ENCODE results near the gene BANF2. TPM values are rescaled to one million over a fixed set of nuclear protein-coding genes. Genes with fewer than 3 reads are reported as not detected.

Gene BANF2
- polyA plus RNA-seq, 1 donor from 2014 or later: not detected

DNA sequence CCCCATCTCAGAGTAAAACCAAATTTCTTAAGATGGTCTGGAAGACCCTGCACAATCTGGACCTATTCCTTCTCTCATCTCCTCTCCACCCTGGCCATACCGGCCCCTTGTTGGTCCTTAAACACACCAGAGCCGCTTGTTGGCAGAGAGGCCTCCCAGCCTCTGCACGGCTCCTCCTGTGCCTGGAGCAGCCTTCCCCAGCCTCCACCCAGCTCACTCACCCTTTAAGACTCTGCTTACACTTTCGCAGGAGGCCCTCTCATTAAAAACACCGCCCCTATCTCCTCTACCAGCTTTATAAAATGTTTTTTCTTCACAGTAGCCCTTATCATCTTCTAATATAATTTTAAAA, 49.8 kb downstream of the BANF2 start:
- no peak overlapping the region for H2AFZ ChIP-seq (ENCODE audit: low read depth, low read length)
- no peak for TF ChIP-seq POLR2AphosphoS5 (IDR thresholded peaks at IDR 0.05)
- TF ChIP-seq SMC3 (conservative IDR thresholded peaks at IDR 0.05; ENCODE audit: poor library complexity): no peak
- TF ChIP-seq, protein P1, sequence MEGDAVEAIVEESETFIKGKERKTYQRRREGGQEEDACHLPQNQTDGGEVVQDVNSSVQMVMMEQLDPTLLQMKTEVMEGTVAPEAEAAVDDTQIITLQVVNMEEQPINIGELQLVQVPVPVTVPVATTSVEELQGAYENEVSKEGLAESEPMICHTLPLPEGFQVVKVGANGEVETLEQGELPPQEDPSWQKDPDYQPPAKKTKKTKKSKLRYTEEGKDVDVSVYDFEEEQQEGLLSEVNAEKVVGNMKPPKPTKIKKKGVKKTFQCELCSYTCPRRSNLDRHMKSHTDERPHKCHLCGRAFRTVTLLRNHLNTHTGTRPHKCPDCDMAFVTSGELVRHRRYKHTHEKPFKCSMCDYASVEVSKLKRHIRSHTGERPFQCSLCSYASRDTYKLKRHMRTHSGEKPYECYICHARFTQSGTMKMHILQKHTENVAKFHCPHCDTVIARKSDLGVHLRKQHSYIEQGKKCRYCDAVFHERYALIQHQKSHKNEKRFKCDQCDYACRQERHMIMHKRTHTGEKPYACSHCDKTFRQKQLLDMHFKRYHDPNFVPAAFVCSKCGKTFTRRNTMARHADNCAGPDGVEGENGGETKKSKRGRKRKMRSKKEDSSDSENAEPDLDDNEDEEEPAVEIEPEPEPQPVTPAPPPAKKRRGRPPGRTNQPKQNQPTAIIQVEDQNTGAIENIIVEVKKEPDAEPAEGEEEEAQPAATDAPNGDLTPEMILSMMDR (IDR thresholded peaks at IDR 0.05; ENCODE audit: poor library complexity, severe bottlenecking): no peak

DNA sequence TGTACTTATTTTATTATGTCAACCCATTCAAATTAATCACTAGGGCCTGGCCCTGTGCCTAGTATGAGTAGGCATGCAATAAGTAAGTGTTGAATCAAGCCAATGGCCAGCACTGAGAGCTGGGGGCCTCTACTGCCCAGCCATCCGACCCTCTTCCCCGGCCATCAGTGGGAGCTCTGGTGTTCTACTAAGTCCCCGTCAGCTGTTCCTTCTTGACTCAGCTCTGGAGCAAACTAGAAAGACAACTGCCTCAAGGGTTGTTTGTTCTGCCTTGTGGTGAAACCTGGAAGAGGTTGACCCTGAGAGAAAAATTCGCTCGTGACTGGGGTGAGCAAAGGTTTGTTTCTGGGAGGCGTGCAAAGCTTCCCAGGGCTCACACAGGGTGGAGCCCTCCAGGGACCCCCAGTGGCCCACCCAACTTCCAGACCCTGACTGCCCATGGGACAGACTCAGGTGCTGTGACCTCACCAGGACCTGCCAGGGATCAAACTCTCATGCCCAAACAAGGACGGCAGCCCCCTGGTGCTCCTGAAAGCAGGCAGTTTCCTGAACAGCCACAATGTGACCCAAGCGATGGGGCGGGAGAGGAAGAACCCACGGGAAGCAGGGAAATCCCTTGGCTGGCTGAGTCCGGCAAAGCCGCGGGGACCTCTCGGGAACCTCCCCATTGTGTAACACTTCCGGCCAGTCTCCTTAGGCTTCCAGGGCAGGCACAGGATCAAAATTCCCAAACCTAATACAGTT, 50.4 kb downstream of the BANF2 start:
- H2AFZ ChIP-seq (ENCODE audit: low read depth, low read length): no peak overlapping the region
- H3K9me2 ChIP-seq (ENCODE audit: insufficient read depth, low read length): no peaks in the 10 kb centered on the region

More for the DNA sequence above, 49.8 kb downstream of the BANF2 start:
- H4K20me1 ChIP-seq (ENCODE audit: insufficient read depth): no peaks in the 10 kb centered on the region
- no peaks in the 10 kb centered on the region for H3K9me2 ChIP-seq (ENCODE audit: insufficient read depth, low read length)
- H3K79me2 ChIP-seq (replicated peaks; ENCODE audit: insufficient read depth, low read length): no peaks in the 10 kb centered on the region
- no peak overlapping the region for H3K9ac ChIP-seq (ENCODE audit: low read length)
- no peaks in the 10 kb centered on the region for H3K27me3 ChIP-seq (ENCODE audit: insufficient read depth, low read depth, low read length)
- H3K27ac ChIP-seq (ENCODE audit: low read length): no peak overlapping the region
- H3K36me3 ChIP-seq (ENCODE audit: insufficient read depth, low read length): no peaks in the 10 kb centered on the region
- H3F3A ChIP-seq (ENCODE audit: insufficient read depth, low read length, poor library complexity, severe bottlenecking): no peaks in the 10 kb centered on the region
- no peak overlapping the region for H3K4me2 ChIP-seq (ENCODE audit: low read length)
- no peak overlapping the region for H3K4me3 ChIP-seq (ENCODE audit: low read length)
- H3K9me3 ChIP-seq (ENCODE audit: low read length): no peaks in the 10 kb centered on the region

More for the DNA sequence above, 50.4 kb downstream of the BANF2 start:
- Histone ChIP-seq H3K79me2 (replicated peaks; ENCODE audit: insufficient read depth, low read length) (no peaks in the 10 kb centered on the region), H3F3A (ENCODE audit: insufficient read depth, low read length, poor library complexity, severe bottlenecking) (no peaks in the 10 kb centered on the region), H4K20me1 (ENCODE audit: insufficient read depth) (no peaks in the 10 kb centered on the region), H3K9ac (ENCODE audit: low read length) (no peak overlapping the region), H3K27me3 (ENCODE audit: insufficient read depth, low read depth, low read length) (no peaks in the 10 kb centered on the region), H3K4me2 (ENCODE audit: low read length) (no peak overlapping the region), H3K9me3 (ENCODE audit: low read length) (no peaks in the 10 kb centered on the region), H3K4me3 (ENCODE audit: low read length) (no peak overlapping the region), H3K36me3 (ENCODE audit: insufficient read depth, low read length) (no peaks in the 10 kb centered on the region), H3K27ac (ENCODE audit: low read length) (no peak overlapping the region)
- TF ChIP-seq MXI1 (conservative IDR thresholded peaks at IDR 0.05; ENCODE audit: poor library complexity, severe bottlenecking) (no peak), TAF1 (IDR thresholded peaks at IDR 0.05; ENCODE audit: low read depth) (no peak), EZH2 (IDR thresholded peaks at IDR 0.05; ENCODE audit: borderline replicate concordance, insufficient read depth, low read length, poor library complexity, severe bottlenecking) (no peak), EP300 (conservative IDR thresholded peaks at IDR 0.05; ENCODE audit: poor library complexity, severe bottlenecking) (no peak), RAD21 (conservative IDR thresholded peaks at IDR 0.05) (no peak), SMC3 (conservative IDR thresholded peaks at IDR 0.05; ENCODE audit: poor library complexity) (no peak), POLR2AphosphoS5 (IDR thresholded peaks at IDR 0.05) (no peak)
- TF ChIP-seq, protein P1 (IDR thresholded peaks at IDR 0.05; ENCODE audit: poor library complexity, severe bottlenecking): no peak
- TF ChIP-seq, protein P2, sequence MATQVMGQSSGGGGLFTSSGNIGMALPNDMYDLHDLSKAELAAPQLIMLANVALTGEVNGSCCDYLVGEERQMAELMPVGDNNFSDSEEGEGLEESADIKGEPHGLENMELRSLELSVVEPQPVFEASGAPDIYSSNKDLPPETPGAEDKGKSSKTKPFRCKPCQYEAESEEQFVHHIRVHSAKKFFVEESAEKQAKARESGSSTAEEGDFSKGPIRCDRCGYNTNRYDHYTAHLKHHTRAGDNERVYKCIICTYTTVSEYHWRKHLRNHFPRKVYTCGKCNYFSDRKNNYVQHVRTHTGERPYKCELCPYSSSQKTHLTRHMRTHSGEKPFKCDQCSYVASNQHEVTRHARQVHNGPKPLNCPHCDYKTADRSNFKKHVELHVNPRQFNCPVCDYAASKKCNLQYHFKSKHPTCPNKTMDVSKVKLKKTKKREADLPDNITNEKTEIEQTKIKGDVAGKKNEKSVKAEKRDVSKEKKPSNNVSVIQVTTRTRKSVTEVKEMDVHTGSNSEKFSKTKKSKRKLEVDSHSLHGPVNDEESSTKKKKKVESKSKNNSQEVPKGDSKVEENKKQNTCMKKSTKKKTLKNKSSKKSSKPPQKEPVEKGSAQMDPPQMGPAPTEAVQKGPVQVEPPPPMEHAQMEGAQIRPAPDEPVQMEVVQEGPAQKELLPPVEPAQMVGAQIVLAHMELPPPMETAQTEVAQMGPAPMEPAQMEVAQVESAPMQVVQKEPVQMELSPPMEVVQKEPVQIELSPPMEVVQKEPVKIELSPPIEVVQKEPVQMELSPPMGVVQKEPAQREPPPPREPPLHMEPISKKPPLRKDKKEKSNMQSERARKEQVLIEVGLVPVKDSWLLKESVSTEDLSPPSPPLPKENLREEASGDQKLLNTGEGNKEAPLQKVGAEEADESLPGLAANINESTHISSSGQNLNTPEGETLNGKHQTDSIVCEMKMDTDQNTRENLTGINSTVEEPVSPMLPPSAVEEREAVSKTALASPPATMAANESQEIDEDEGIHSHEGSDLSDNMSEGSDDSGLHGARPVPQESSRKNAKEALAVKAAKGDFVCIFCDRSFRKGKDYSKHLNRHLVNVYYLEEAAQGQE (IDR thresholded peaks at IDR 0.05; ENCODE audit: borderline replicate concordance): no peak

Data from neural cell (in vitro differentiated cells).